ENCODE results near the gene KLHDC7B.

DNA sequence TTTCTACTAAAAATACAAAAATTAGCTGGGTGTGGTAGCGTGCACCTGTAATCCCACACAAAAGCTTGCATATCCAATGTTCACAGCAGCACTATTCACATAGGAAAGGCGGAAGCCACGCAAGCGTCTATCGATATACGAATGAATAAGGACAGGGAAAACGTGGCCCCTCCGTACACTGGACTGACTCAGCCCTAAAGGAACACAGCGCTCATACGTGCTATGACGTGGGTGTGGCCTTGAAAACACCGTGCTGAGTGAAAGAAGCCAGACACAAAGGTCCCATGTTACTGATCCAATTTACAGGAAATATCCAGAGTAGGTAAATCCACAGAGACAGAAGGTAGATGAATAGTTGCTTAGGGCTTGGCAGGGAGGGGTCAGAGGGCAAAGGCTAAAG, 45.2 kb upstream of the KLHDC7B start:
- TF ChIP-seq EZH2 (IDR thresholded peaks at IDR 0.05; ENCODE audit: borderline replicate concordance, low read depth, low read length, poor library complexity, severe bottlenecking) (no peak), CTCF (conservative IDR thresholded peaks at IDR 0.05; ENCODE audit: low read depth, low read length) (no peak)

Data from A673 (cell line).